ENCODE measurements around the gene ZNF764. TPM values are rescaled to one million over a fixed set of nuclear protein-coding genes. Genes with fewer than 3 reads are reported as not detected.

The ZNF764 gene
- total RNA-seq, 1 donor from 2014 or later: 3.6 TPM

DNA sequence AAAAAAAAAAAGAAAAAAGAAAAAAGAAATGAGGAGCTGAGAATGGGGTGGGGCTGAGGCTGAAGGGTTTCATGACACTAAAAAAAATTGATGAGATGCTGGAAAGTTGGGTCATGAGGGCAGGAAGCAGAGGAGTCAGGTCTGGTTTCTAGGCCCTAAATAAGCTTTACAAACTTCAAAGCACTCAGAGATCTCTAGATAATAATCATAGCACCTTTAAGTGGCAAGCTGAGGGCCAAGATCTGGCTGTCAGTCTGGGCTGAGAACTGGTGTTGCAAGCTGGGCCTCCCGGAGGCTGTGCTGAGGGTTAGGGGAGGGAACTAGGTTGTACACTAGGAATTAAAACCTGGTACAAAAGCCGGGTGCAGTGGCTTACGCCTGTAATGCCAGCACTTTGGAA is 6.4 kb downstream of the ZNF764 start:
- no peaks in the 10 kb centered on the region for H3K36me3 ChIP-seq
- H4K20me1 ChIP-seq (ENCODE audit: low read depth): no peaks in the 10 kb centered on the region
- peaks cover 6% of the 10 kb centered on the region for H3K27me3 Mint-ChIP-seq (ENCODE audit: insufficient read depth, low read depth)
- peaks cover 11% of the 10 kb centered on the region for H3K4me1 Mint-ChIP-seq
- no peaks in the 10 kb centered on the region for H3K27me3 ChIP-seq
- no peak for DNase-seq (ENCODE audit: low spot score)
- no peak overlapping the region for H3K9ac ChIP-seq
- no peak overlapping the region for H3K4me3 ChIP-seq
- H3K27ac Mint-ChIP-seq: no peak overlapping the region
- no peak overlapping the region for H2AFZ ChIP-seq (replicated peaks)
- no peak overlapping the region for H3K27ac ChIP-seq
- no peak overlapping the region for H3K4me2 ChIP-seq
- peaks cover 11% of the 10 kb centered on the region for H3K79me2 ChIP-seq (ENCODE audit: low read depth)
- no peaks in the 10 kb centered on the region for H3F3A ChIP-seq (ENCODE audit: low read depth)
- peaks cover 2% of the 10 kb centered on the region for H3K9me3 Mint-ChIP-seq
- peaks cover 21% of the 10 kb centered on the region for H3K36me3 Mint-ChIP-seq
- TF ChIP-seq EZH2 (IDR thresholded peaks at IDR 0.05) (no peak), EZH2phosphoT487 (IDR thresholded peaks at IDR 0.05) (no peak)
- TF ChIP-seq, protein P1, sequence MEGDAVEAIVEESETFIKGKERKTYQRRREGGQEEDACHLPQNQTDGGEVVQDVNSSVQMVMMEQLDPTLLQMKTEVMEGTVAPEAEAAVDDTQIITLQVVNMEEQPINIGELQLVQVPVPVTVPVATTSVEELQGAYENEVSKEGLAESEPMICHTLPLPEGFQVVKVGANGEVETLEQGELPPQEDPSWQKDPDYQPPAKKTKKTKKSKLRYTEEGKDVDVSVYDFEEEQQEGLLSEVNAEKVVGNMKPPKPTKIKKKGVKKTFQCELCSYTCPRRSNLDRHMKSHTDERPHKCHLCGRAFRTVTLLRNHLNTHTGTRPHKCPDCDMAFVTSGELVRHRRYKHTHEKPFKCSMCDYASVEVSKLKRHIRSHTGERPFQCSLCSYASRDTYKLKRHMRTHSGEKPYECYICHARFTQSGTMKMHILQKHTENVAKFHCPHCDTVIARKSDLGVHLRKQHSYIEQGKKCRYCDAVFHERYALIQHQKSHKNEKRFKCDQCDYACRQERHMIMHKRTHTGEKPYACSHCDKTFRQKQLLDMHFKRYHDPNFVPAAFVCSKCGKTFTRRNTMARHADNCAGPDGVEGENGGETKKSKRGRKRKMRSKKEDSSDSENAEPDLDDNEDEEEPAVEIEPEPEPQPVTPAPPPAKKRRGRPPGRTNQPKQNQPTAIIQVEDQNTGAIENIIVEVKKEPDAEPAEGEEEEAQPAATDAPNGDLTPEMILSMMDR (IDR thresholded peaks at IDR 0.05): no peak
- no peaks in the 10 kb centered on the region for H3K4me1 ChIP-seq
- H3K9me3 ChIP-seq (ENCODE audit: low read depth): no peaks in the 10 kb centered on the region
- no peak overlapping the region for H3K4me3 Mint-ChIP-seq

DNA sequence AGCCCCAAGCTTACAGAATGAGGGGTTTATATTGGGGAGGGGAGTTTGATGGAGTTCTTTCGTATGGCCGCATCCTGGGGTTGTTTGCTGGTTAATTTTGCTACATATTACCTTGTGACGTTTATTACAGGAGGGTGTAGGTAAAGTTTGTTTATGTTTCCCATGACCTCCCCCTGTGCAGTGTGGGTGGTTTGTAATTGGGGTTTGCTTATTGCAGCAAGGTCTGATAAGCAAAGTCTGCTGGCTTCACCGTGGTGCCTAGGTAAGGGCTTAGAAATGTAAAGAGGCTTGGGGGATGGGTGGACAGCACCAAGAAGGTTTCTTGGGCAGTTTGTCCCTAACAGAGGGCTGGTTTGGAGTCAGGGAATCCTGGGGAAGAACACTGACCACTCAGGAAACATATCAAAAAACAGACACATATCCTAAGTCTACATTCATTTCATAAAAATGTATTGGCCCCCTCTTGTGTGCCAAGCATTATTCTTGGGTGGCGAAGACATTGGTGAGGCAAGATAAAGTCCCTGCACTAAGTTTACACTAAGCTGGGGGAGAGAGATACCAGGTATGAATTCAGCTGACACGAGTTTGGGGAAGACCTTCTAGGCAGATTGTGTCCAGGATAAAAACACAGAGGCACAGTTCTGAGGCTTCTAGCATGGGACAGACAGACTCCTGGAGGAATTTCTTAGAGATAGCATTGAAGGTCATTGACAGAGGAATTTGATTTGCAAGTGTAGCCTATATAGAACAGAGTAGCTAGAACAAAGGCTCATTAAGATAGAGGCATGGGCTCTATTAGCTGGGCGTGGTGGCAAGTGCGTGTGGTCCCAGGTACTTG is 9.5 kb downstream of the ZNF764 start:
- Histone ChIP-seq H3K4me2 (no peak overlapping the region), H3K9ac (no peak overlapping the region), H3K79me2 (ENCODE audit: low read depth) (peaks cover 3% of the 10 kb centered on the region), H3K9me3 (ENCODE audit: low read depth) (no peaks in the 10 kb centered on the region), H3K36me3 (no peaks in the 10 kb centered on the region), H2AFZ (replicated peaks) (no peak overlapping the region), H3K4me3 (no peak overlapping the region), H3K27me3 (no peaks in the 10 kb centered on the region), H3F3A (ENCODE audit: low read depth) (no peaks in the 10 kb centered on the region), H3K27ac (no peak overlapping the region), H3K4me1 (peaks cover 7% of the 10 kb centered on the region), H4K20me1 (ENCODE audit: low read depth) (no peaks in the 10 kb centered on the region)
- H3K27ac Mint-ChIP-seq: peak overlapping the region; percentile 8
- H3K9me3 Mint-ChIP-seq: peaks cover 2% of the 10 kb centered on the region
- peaks cover 10% of the 10 kb centered on the region for H3K4me1 Mint-ChIP-seq
- TF ChIP-seq, protein P1 (IDR thresholded peaks at IDR 0.05): no peak
- TF ChIP-seq EZH2 (IDR thresholded peaks at IDR 0.05) (no peak), EZH2phosphoT487 (IDR thresholded peaks at IDR 0.05) (no peak)
- peaks cover 6% of the 10 kb centered on the region for H3K36me3 Mint-ChIP-seq
- H3K4me3 Mint-ChIP-seq: no peak overlapping the region
- peaks cover 6% of the 10 kb centered on the region for H3K27me3 Mint-ChIP-seq (ENCODE audit: insufficient read depth, low read depth)
- no peak for DNase-seq (ENCODE audit: low spot score)

DNA sequence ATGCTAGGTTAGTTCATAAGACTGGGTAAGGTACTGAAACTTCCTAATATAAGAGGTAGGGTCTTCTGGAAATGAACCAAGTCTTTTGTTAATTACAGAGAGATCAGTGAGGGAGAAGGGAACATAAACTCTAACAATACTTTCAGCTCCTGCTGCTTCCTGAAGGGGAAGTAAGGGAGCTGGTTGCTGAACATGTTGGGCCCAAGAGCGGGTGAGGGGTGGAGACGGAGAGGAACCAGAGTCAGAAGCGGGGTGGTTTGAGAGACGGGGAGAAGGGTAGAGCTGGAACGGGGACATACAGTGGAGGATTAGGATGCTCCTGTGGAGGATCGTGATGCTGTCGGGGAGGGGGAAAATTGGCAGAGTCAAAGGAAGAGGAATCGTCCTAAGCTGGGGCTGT is 12.1 kb downstream of the ZNF764 start:
- H3K9ac ChIP-seq: no peak overlapping the region
- no peaks in the 10 kb centered on the region for H3K9me3 ChIP-seq (ENCODE audit: low read depth)
- no peak overlapping the region for H3K4me3 Mint-ChIP-seq

More for the DNA sequence above, 12.1 kb downstream of the ZNF764 start:
- no peak for DNase-seq (ENCODE audit: low spot score)
- no peaks in the 10 kb centered on the region for H3K27me3 ChIP-seq
- no peak overlapping the region for H3K27ac ChIP-seq
- H3K4me3 ChIP-seq: no peak overlapping the region
- H3F3A ChIP-seq (ENCODE audit: low read depth): peaks cover 6% of the 10 kb centered on the region
- no peaks in the 10 kb centered on the region for H4K20me1 ChIP-seq (ENCODE audit: low read depth)
- peaks cover 2% of the 10 kb centered on the region for H3K9me3 Mint-ChIP-seq
- no peaks in the 10 kb centered on the region for H3K36me3 ChIP-seq
- peaks cover 5% of the 10 kb centered on the region for H3K79me2 ChIP-seq (ENCODE audit: low read depth)
- peaks cover 28% of the 10 kb centered on the region for H3K4me1 ChIP-seq
- no peak overlapping the region for H2AFZ ChIP-seq (replicated peaks)
- H3K27ac Mint-ChIP-seq: peak overlapping the region; percentile 18
- no peak overlapping the region for H3K4me2 ChIP-seq
- TF ChIP-seq, protein P1 (IDR thresholded peaks at IDR 0.05): no peak
- TF ChIP-seq EZH2phosphoT487 (IDR thresholded peaks at IDR 0.05) (no peak), EZH2 (IDR thresholded peaks at IDR 0.05) (no peak)
- peaks cover 2% of the 10 kb centered on the region for H3K27me3 Mint-ChIP-seq (ENCODE audit: insufficient read depth, low read depth)
- H3K36me3 Mint-ChIP-seq: no peaks in the 10 kb centered on the region
- H3K4me1 Mint-ChIP-seq: peaks cover 10% of the 10 kb centered on the region
